ENCODE data around the gene TLE5.

- TF ChIP-seq CTCF (IDR thresholded peaks at IDR 0.05) (no peak), POLR2A (IDR thresholded peaks at IDR 0.05; ENCODE audit: low read length) (no peak), GATA3 (IDR thresholded peaks at IDR 0.05; ENCODE audit: borderline replicate concordance) (no peak), REST (IDR thresholded peaks at IDR 0.05) (no peak), E2F6 (IDR thresholded peaks at IDR 0.05; ENCODE audit: borderline replicate concordance, low read depth) (no peak), BHLHE40 (IDR thresholded peaks at IDR 0.05; ENCODE audit: low read depth, low read length) (no peak), MYC (IDR thresholded peaks at IDR 0.05; ENCODE audit: borderline replicate concordance, low read length) (no peak), RCOR1 (IDR thresholded peaks at IDR 0.05; ENCODE audit: low read depth, low read length) (no peak), FOSL2 (IDR thresholded peaks at IDR 0.05) (no peak), FOSL2 (CRISPR knock-in tag; IDR thresholded peaks at IDR 0.05) (no peak), SREBF2 (IDR thresholded peaks at IDR 0.05) (no peak), ZFP36 (IDR thresholded peaks at IDR 0.05; ENCODE audit: borderline replicate concordance, partially characterized antibody) (no peak), NFE2L2 (conservative IDR thresholded peaks at IDR 0.05; ENCODE audit: low read length) (no peak), USF2 (IDR thresholded peaks at IDR 0.05) (no peak)
Observed at GRCh38 chr19:3029065-3029923, 33.0 kb downstream of the TLE5 start, which contains the start of gene TLE2.
